Erythroblast (primary cell): ENCODE data around the gene TMEM88.

ENCODE experiments used
- GATA1 ChIP-seq: IDR thresholded peaks from 2 replicates; pipeline ENCODE4 v1.6.1; 2011; ENCODE audit warnings: low read depth, mild to moderate bottlenecking, control low read depth, low read length, moderate library complexity
- POLR2A ChIP-seq: IDR thresholded peaks from 2 replicates; pipeline ENCODE4 v1.6.1; 2011; ENCODE audit warnings: mild to moderate bottlenecking, low read length

GRCh38 chr17:7849751-7850504 lies 4.9 kb upstream of the TMEM88 start:
- TF ChIP-seq POLR2A (no peak), GATA1 (no peak)
